Brain microvascular endothelial cell (primary cell): Measurements from ENCODE around the gene INPP5B.
A peak's percentile ranks its signal among the peaks of the same experiment; 100 is the strongest.

Source experiments
- DNase-seq: peaks from one replicate; pipeline ENCODE4 v3.0.0-alpha.2; 2020
- H3K27ac ChIP-seq: fragments of 250-450 bp; sonication (Bioruptor Pico); 2 replicates; pipeline ENCODE4 v1.5.1; 2020; ENCODE audit warnings: mild to moderate bottlenecking, moderate library complexity
- H3K27me3 ChIP-seq: fragments of 250-450 bp; sonication (Bioruptor Pico); replicated peaks from 2 replicates; pipeline ENCODE4 v1.5.1; 2020; ENCODE audit warnings: mild to moderate bottlenecking
- H3K36me3 ChIP-seq: fragments of 250-450 bp; sonication (Bioruptor Pico); replicated peaks from 2 replicates; pipeline ENCODE4 v1.5.1; 2020; ENCODE audit warnings: mild to moderate bottlenecking
- H3K4me3 ChIP-seq: 2 replicates; pipeline ENCODE4 v1.5.1; 2011; ENCODE audit warnings: low read depth, mild to moderate bottlenecking, control low read depth, low read length, moderate library complexity
- CTCF ChIP-seq: IDR thresholded peaks from 2 replicates; pipeline ENCODE4 v1.5.1; 2011; ENCODE audit warnings: low read depth, mild to moderate bottlenecking, moderate library complexity, low read length, control low read depth, inconsistent platforms; ENCODE audit errors: missing control alignments
- in situ Hi-C: cut with HindIII; loops from 2 replicates; pipeline ENCODE4 v1.10.0; 2017; ENCODE audit warnings: low sequenced_read_pairs, low pct_ligation_motif_present

Gene INPP5B

GRCh38 chr1:37811027-37811655 is 135.7 kb downstream of the INPP5B start:
- Histone ChIP-seq H3K4me3 (no peak overlapping the region), H3K27me3 (no peaks in the 10 kb centered on the region), H3K27ac (no peak overlapping the region), H3K36me3 (peaks cover 18% of the 10 kb centered on the region)
- peak; percentile 97 for TF ChIP-seq CTCF
- peak; percentile 83 for DNase-seq
- in situ Hi-C loops: no loop called here
